HepG2 (cell line): ENCODE measurements around the gene TBCD. TPM values are rescaled to one million over a fixed set of nuclear protein-coding genes. Genes with fewer than 3 reads are reported as not detected.

Experiments used
- AKAP8 ChIP-seq: sonication (generic); formaldehyde crosslinking; IDR thresholded peaks from 2 replicates; pipeline ENCODE4 v1.5.1; 2020; ENCODE audit warnings: mild to moderate bottlenecking, missing genetic modification reagents
- BRCA1 ChIP-seq: sonication (generic); formaldehyde crosslinking; IDR thresholded peaks from 2 replicates; pipeline ENCODE4 v1.4.0; 2020; ENCODE audit warnings: missing genetic modification reagents
- HDAC2 ChIP-seq: sonication (generic); formaldehyde crosslinking; IDR thresholded peaks from 2 replicates; pipeline ENCODE4 v1.4.0; 2020; ENCODE audit warnings: missing genetic modification reagents
- HHEX ChIP-seq: IDR thresholded peaks from 2 replicates; pipeline ENCODE4 v1.6.1; 2016; ENCODE audit warnings: control low read depth
- KLF12 ChIP-seq: sonication (generic); formaldehyde crosslinking; IDR thresholded peaks from 2 replicates; pipeline ENCODE4 v1.4.0; 2020; ENCODE audit warnings: missing genetic modification reagents, borderline replicate concordance
- NCOR1 ChIP-seq: fragments of 200-600 bp; sonication (generic); IDR thresholded peaks from 2 replicates; pipeline ENCODE4 v1.7.0; 2017; ENCODE audit warnings: antibody characterized with exemption, low read length, borderline replicate concordance
- NRL ChIP-seq: sonication (generic); formaldehyde crosslinking; IDR thresholded peaks from 2 replicates; pipeline ENCODE4 v1.5.0; 2020; ENCODE audit warnings: missing genetic modification reagents, mild to moderate bottlenecking, moderate library complexity, borderline replicate concordance
- SALL1 ChIP-seq: sonication (generic); formaldehyde crosslinking; IDR thresholded peaks from 2 replicates; pipeline ENCODE4 v1.8.0; 2022; ENCODE audit warnings: mild to moderate bottlenecking, missing genetic modification reagents
- U2AF1 ChIP-seq: fragments of 200-400 bp; formaldehyde crosslinking; optimal IDR thresholded peaks from 2 replicates; pipeline ENCODE3; 2017; ENCODE audit warnings: mild to moderate bottlenecking, low read depth, low read length
- ZNF17 ChIP-seq: sonication (generic); formaldehyde crosslinking; IDR thresholded peaks from 2 replicates; pipeline ENCODE4 v1.5.0; 2020; ENCODE audit warnings: mild to moderate bottlenecking, missing genetic modification reagents
- ZNF644 ChIP-seq: IDR thresholded peaks from 2 replicates; pipeline ENCODE4 v1.6.1; 2016; ENCODE audit warnings: low read depth
- ZNF7 ChIP-seq: IDR thresholded peaks from 2 replicates; pipeline ENCODE4 v1.6.1; 2016; ENCODE audit warnings: missing biosample characterization, missing genetic modification reagents
- ZSCAN25 ChIP-seq: sonication (generic); formaldehyde crosslinking; IDR thresholded peaks from 2 replicates; pipeline ENCODE4 v1.8.0; 2022; ENCODE audit warnings: mild to moderate bottlenecking, missing genetic modification reagents
- polyA plus RNA-seq, 8 experiments: library from polyadenylated mRNA; depleted of rRNA in 3 of 8; stranded (reverse) in 7 of 8; unstranded in 1 of 8; fragments of >200 nt; fragmentation: Illumina TruSeq in 4 of 8; extraction: Trizol in 4 of 8; gene quantifications; 2 replicates each; pipeline versions ENCODE4 v1.2.1 to v1.2.3, GENCODE V29; 2011 to 2016; ENCODE audit warnings: low read depth in 4 of 8, missing spikeins in 1 of 8, mixed read lengths in 1 of 8; ENCODE audit not compliant: insufficient read depth in 1 of 8
- total RNA-seq, 5 experiments: library from RNA; depleted of rRNA; stranded (reverse); fragments of >200 nt; fragmentation: Illumina TruSeq; extraction: Trizol; gene quantifications; 2 replicates each; pipeline ENCODE4 v1.2.3, GENCODE V29; 2016; ENCODE audit warnings: low read depth in 1 of 5
- TF ChIP-seq, protein P1 (sequence below): sonication (generic); formaldehyde crosslinking; IDR thresholded peaks from 2 replicates; pipeline ENCODE4 v1.8.0; 2022; ENCODE audit warnings: mild to moderate bottlenecking, missing genetic modification reagents; ENCODE audit not compliant: insufficient replicate concordance
- TF ChIP-seq, protein P2 (sequence below): sonication (generic); formaldehyde crosslinking; IDR thresholded peaks from 2 replicates; pipeline ENCODE4 v1.9.0; 2021; ENCODE audit warnings: missing genetic modification reagents, mild to moderate bottlenecking, borderline replicate concordance
- TF ChIP-seq, protein P3 (sequence below): IDR thresholded peaks from 2 replicates; pipeline ENCODE4 v1.6.1; 2018; ENCODE audit warnings: missing genetic modification reagents
- TF ChIP-seq, protein P4 (sequence below): sonication (generic); formaldehyde crosslinking; IDR thresholded peaks from 2 replicates; pipeline ENCODE4 v1.9.0; 2022; ENCODE audit warnings: low read depth, missing genetic modification reagents

TBCD gene
- total and polyA plus RNA-seq, 2 of the 13 experiments (the other 11 are each of a cell fraction or from before 2014, with no cell fraction given), result 33.9 to 54.8 TPM

DNA sequence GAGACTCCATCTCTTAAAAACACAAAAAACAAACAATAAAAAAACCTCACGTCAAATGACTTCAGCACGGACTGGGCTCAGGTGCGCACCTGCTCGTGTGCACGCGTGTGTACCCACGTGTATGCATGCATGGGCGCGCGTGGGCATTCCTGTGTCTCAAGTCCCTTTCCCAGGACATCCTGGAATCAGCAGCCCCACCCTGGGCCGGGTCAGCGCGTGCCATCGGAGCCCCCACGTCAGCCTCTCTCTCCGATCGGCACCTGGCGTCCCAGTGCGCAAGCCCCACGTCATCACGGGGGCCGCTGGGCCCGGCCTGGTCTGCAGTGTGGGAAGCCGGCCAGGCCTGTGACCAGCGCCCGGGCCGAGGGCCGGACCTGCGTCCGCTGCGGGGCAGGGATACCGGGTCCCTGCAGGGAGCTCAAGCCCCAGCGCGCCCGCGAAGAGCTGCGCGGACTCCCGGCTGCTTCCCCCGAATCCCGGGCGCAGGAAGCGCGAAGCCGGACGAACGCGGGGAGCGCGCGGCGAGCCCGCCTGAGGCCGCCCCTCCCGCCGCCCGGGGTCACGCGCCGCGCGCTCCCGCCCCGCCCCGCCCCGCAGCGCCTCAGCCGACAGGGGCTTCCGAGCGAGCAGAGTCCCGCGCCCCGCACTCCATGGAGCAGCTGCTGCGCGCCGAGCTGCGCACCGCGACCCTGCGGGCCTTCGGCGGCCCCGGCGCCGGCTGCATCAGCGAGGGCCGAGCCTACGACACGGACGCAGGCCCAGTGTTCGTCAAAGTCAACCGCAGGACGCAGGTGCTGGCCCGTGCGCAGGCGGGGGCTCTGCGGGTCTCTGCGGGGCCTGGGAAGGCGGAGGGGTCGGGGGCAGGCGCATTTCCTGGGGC lies 16.6 kb upstream of the TBCD start, which contains the start of gene FN3K (continued):
- TF ChIP-seq, protein P1, sequence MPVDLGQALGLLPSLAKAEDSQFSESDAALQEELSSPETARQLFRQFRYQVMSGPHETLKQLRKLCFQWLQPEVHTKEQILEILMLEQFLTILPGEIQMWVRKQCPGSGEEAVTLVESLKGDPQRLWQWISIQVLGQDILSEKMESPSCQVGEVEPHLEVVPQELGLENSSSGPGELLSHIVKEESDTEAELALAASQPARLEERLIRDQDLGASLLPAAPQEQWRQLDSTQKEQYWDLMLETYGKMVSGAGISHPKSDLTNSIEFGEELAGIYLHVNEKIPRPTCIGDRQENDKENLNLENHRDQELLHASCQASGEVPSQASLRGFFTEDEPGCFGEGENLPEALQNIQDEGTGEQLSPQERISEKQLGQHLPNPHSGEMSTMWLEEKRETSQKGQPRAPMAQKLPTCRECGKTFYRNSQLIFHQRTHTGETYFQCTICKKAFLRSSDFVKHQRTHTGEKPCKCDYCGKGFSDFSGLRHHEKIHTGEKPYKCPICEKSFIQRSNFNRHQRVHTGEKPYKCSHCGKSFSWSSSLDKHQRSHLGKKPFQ, result peak; percentile 37
- peak; percentile 55 for TF ChIP-seq SALL1 (CRISPR knock-in tag)
- TF ChIP-seq ZNF7 (CRISPR knock-in tag), result no peak
- TF ChIP-seq U2AF1, result no peak
- no peak for TF ChIP-seq NRL (CRISPR knock-in tag)
- peak; percentile 71; the same call in 1 of the 2 replicates for TF ChIP-seq KLF12 (CRISPR knock-in tag)
- peak; percentile 75; the same call in 1 of the 2 replicates for TF ChIP-seq ZSCAN25 (CRISPR knock-in tag)
- TF ChIP-seq, protein P2, sequence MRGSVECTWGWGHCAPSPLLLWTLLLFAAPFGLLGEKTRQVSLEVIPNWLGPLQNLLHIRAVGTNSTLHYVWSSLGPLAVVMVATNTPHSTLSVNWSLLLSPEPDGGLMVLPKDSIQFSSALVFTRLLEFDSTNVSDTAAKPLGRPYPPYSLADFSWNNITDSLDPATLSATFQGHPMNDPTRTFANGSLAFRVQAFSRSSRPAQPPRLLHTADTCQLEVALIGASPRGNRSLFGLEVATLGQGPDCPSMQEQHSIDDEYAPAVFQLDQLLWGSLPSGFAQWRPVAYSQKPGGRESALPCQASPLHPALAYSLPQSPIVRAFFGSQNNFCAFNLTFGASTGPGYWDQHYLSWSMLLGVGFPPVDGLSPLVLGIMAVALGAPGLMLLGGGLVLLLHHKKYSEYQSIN (CRISPR knock-in tag), result no peak
- no peak for TF ChIP-seq ZNF17 (CRISPR knock-in tag)
- TF ChIP-seq, protein P3, sequence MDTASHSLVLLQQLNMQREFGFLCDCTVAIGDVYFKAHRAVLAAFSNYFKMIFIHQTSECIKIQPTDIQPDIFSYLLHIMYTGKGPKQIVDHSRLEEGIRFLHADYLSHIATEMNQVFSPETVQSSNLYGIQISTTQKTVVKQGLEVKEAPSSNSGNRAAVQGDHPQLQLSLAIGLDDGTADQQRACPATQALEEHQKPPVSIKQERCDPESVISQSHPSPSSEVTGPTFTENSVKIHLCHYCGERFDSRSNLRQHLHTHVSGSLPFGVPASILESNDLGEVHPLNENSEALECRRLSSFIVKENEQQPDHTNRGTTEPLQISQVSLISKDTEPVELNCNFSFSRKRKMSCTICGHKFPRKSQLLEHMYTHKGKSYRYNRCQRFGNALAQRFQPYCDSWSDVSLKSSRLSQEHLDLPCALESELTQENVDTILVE (CRISPR knock-in tag), result no peak
- 0 out of 2 replicates have a peak, but pooled peaks have one; percentile 51 for TF ChIP-seq BRCA1 (CRISPR knock-in tag)
- TF ChIP-seq, protein P4, sequence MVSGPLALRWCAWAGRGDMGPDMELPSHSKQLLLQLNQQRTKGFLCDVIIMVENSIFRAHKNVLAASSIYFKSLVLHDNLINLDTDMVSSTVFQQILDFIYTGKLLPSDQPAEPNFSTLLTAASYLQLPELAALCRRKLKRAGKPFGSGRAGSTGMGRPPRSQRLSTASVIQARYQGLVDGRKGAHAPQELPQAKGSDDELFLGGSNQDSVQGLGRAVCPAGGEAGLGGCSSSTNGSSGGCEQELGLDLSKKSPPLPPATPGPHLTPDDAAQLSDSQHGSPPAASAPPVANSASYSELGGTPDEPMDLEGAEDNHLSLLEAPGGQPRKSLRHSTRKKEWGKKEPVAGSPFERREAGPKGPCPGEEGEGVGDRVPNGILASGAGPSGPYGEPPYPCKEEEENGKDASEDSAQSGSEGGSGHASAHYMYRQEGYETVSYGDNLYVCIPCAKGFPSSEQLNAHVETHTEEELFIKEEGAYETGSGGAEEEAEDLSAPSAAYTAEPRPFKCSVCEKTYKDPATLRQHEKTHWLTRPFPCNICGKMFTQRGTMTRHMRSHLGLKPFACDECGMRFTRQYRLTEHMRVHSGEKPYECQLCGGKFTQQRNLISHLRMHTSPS (CRISPR knock-in tag), result peak; percentile 42; the same call in 1 of the 2 replicates
- TF ChIP-seq ZNF644 (CRISPR knock-in tag), result no peak
- no peak for TF ChIP-seq HHEX
- 0 out of 2 replicates have a peak, but pooled peaks have one; percentile 31 for TF ChIP-seq HDAC2 (CRISPR knock-in tag)
- no peak for TF ChIP-seq NCOR1
- TF ChIP-seq AKAP8 (CRISPR knock-in tag), result peak; percentile 61; the same call in 1 of the 2 replicates
